Putamen (tissue), 1 donor: ENCODE data around the gene ANXA4.
"Not testable (repeated sequence)": the region's sequence is repeated elsewhere in the genome, so short reads cannot be mapped to it uniquely, and the experiment has no call there.

Source experiments
- DNase-seq: peaks from one replicate; pipeline ENCODE4 v3.0.0-alpha.2; 2016; ENCODE audit warnings: low spot score

Gene ANXA4

GRCh38 chr2:69720404-69720803 is 21.5 kb upstream of the ANXA4 start:
- DNase-seq = no peak

- DNase-seq = no peak
These were observed 20.9 kb upstream of the ANXA4 start for GRCh38 chr2:69721022-69721421.

GRCh38 chr2:69723791-69724190 is 18.1 kb upstream of the ANXA4 start:
- DNase-seq = no peak

GRCh38 chr2:69724540-69725159 is 17.3 kb upstream of the ANXA4 start:
- DNase-seq = peak; percentile 83

- DNase-seq = no peak
These were observed 16.1 kb upstream of the ANXA4 start for GRCh38 chr2:69725706-69726360.

GRCh38 chr2:69729266-69729665 is 12.7 kb upstream of the ANXA4 start:
- DNase-seq = no peak

- no peak for DNase-seq
These were observed 12.2 kb upstream of the ANXA4 start for GRCh38 chr2:69729781-69730180.

- no peak for DNase-seq
These were observed 10.6 kb upstream of the ANXA4 start for GRCh38 chr2:69731147-69731970.

- DNase-seq = no peak
These were observed 8.4 kb upstream of the ANXA4 start for GRCh38 chr2:69733342-69734034.

- no peak for DNase-seq
These were observed 7.8 kb upstream of the ANXA4 start for GRCh38 chr2:69734035-69734611.

- no peak for DNase-seq
These were observed 6.9 kb upstream of the ANXA4 start for GRCh38 chr2:69734854-69735544.

GRCh38 chr2:69735686-69736085 is 6.2 kb upstream of the ANXA4 start:
- no peak for DNase-seq

GRCh38 chr2:69738149-69738548 is 3.8 kb upstream of the ANXA4 start:
- not testable (repeated sequence) for DNase-seq

GRCh38 chr2:69740502-69740951 is 1.4 kb upstream of the ANXA4 start:
- no peak for DNase-seq

- DNase-seq = no peak
These were observed 732 bp upstream of the ANXA4 start for GRCh38 chr2:69741229-69741574.

- no peak for DNase-seq
These were observed 503 bp downstream of the ANXA4 start for GRCh38 chr2:69742322-69742952.

GRCh38 chr2:69743847-69744264 is 1.9 kb downstream of the ANXA4 start:
- no peak for DNase-seq

GRCh38 chr2:69744456-69744855 is 2.5 kb downstream of the ANXA4 start:
- no peak for DNase-seq

GRCh38 chr2:69745035-69745434 is 3.1 kb downstream of the ANXA4 start:
- no peak for DNase-seq

- DNase-seq = no peak
These were observed 8.3 kb downstream of the ANXA4 start for GRCh38 chr2:69750246-69750645.
